SK-MEL-5 (cell line): ENCODE data around the gene LARGE1. TPM values are rescaled to one million over a fixed set of nuclear protein-coding genes. Genes with fewer than 3 reads are reported as not detected.
"Not testable (repeated sequence)": the region's sequence is repeated elsewhere in the genome, so short reads cannot be mapped to it uniquely, and the experiment has no call there.

Source experiments
- DNase-seq: peaks from one replicate; pipeline ENCODE4 v3.0.0-alpha.2; 2016; ENCODE audit warnings: low read depth, low spot score
- in situ Hi-C: cut with HindIII; loops from 2 replicates; pipeline ENCODE4 v1.10.0; 2016; ENCODE audit warnings: low sequenced_read_pairs, high pct_unique_total_duplicates, low pct_unique_long_range_greater_than_20kb
- total RNA-seq: library from RNA; depleted of rRNA; stranded (reverse); fragments of >200 nt; shearing (Covaris generic); gene quantifications from 2 replicates; pipeline ENCODE4 v1.2.3, GENCODE V29; 2014

LARGE1 gene
- total RNA-seq, 1 experiment from 2014 or later: 22.0 TPM

DNA sequence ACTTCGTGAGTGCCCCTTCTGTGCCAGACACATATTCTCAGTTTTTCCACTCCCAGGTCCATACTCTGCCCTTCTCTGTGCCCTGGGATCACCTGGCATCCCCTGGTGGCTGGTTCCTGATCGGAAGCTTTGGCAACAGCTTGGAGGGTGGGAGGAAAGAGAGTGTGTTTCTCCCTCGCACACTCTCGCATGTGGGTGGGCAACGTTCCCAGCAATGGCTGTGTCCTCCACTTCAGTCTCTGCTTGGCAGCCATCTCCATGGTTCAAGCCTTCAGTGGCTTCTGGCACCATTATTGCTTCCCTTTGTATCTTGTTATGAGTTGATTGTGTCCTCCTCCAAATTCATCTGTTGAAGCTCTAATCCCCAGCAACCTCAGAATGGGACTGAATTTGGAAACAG, 519.4 kb downstream of the LARGE1 start:
- in situ Hi-C loops: no loop called here
- no peak for DNase-seq

DNA sequence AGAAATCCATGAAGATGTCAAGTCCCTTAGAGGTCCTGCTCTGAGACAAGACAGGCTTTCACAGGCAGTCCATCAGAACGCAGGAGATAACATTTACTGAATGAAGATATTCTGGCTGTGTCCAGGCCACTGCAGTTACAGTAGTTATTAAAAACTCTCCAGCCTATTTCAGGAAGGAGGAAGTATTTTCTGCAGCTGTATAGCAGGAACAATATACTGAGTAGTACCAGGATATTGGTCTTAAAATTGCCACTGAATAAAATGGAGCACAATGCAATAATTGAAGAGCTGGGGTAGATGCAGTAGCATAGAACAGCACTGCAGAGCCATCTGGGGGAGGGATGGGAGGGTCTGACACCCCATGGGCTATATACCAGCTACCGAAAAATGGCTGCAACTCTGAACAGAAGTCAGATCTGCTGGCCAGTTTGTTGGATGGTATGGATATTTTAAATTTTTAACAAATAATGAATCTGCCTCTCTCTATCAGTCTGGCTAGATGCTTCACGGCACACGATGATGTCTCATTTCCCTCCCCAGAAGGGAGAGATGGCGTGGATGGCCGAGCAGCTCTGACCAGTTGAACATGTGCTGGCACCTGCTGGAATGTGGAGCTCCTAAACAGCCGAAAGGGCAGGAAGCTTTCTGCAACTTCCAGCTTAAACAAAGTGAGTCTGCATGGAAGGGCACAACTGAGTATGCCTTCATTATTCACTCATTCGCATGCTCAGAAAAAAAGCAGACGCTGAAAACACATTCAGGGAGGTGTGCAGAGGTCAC, 520.0 kb downstream of the LARGE1 start:
- in situ Hi-C loops: no loop called here
- no peak for DNase-seq

- in situ Hi-C loops: no loop called here
- no peak for DNase-seq
These were observed 522.8 kb downstream of the LARGE1 start for GRCh38 chr22:33397381-33397907.

GRCh38 chr22:33393432-33393831, 526.8 kb downstream of the LARGE1 start:
- in situ Hi-C loops: no loop called here
- no peak for DNase-seq

- in situ Hi-C loops: no loop called here
- no peak for DNase-seq
These were observed 529.0 kb downstream of the LARGE1 start for GRCh38 chr22:33391298-33391697.

DNA sequence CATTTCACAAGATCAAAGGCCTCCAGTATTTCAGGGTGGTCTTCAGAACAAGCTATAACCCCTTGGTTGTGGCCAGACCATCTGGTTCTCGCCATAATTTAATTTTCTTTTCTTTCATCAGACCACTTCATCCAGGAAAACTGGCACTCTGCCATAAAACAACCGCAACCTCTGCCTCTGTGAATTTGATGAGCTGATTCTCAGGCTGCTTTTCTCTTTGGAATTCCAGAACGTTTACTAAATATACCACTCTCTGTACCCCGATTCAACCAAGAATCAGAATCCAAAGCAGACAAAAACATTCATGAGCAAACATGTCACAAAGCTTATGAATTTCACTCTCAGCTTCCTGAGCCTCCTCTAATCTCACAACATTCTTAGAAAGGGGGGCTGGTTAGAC, 530.3 kb downstream of the LARGE1 start:
- in situ Hi-C loops: no loop called here
- DNase-seq: no peak

DNA sequence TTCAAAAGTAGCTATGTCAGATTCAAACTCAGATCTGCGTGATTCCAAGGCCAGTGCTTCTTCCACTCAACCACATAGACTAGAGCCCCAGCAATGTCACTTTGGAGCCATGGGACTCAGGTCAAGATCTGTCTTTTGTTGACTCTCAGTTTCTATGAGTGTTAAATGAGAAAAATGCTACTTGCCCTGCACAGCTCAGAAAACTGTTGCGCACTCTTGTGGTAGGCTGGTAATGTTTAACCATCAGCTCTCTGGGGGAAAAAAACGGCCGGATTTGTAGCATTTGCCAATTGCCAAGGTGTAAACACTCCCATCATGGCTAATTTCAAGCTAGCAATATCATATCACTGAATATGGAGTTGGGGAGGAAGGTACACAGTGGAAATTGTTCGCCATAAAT, 534.0 kb downstream of the LARGE1 start:
- in situ Hi-C loops: no loop called here
- no peak for DNase-seq

GRCh38 chr22:33385611-33386010, 534.7 kb downstream of the LARGE1 start:
- no peak for DNase-seq

GRCh38 chr22:33382436-33382835, 537.8 kb downstream of the LARGE1 start:
- DNase-seq: no peak
- in situ Hi-C loops: no loop called here

More at GRCh38 chr22:33385611-33386010, 534.7 kb downstream of the LARGE1 start:
- in situ Hi-C loops: no loop called here

DNA sequence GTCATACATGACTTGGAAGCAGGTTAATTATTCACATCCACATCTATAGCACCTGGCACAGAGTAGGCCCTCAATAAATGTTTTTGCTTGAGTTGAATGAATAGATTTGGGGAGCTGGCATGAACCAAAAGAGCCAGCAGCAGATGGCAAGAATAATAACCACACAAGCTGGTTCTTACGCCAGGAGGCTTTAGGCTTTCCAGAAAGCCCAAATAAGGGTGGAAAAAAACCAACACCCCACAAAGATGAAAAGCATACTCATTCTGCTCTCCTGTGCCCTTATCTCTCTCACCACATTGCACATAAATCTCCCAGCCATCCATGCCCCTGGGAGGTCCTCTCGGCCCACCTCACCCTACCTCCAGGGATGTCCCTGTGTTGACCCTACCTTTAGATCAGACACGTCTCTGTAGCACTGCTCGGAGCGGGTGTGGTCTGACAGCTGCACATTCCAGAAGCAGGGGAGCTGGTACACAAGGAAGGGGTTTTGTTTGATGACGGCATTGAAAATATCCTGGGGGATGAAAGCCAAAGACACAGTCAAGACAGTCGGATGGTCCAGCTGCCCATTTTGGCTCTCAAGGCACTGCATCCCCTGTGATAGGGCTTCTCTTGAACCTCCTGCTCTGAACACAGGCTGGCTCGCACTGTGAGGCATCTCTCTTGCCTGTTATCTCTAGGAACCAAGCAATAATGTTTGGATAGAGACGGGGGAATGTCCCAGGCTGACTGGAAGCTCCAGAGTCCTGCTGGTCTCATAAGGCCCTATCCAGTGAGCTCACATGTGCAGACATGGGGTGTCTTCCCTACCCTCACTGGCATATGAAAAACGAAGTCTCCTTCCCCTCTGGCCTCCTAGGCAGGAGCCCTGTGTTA, 538.5 kb downstream of the LARGE1 start:
- in situ Hi-C loops: no loop called here
- no peak for DNase-seq

DNA sequence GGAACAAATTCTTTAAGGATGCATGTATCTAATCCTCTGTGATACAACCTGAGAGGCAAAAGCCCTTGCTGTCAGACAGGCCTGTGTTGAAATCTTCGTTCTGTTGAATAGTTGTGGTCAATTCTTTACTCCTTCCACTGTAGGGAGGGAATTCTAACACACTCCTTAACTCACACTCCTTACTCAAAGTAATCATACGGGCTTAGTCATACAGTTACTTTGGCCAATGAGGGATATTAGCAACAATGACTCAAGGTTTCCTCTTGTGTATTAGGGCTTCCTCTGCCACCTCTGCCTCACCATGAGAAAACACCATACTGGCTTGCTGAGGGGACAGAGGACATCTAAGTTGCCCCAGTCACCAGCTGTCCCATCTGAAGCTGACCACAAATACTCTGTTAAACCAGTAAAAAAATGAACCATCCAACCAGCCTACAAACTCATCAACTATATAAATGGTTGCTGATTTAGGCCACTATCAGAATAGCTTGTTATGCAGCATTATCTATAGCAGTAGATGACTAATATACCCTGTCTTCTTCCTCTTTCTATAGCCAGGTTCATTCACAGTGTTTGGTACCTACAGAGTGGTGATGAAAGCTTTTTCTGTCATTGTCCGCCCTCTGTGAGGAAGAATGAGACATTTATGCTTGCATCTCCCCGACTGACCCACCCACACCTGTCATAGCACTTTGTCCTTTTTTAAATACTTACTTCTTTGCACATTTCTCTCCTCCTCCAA, 539.3 kb downstream of the LARGE1 start:
- in situ Hi-C loops: no loop called here
- DNase-seq: no peak

DNA sequence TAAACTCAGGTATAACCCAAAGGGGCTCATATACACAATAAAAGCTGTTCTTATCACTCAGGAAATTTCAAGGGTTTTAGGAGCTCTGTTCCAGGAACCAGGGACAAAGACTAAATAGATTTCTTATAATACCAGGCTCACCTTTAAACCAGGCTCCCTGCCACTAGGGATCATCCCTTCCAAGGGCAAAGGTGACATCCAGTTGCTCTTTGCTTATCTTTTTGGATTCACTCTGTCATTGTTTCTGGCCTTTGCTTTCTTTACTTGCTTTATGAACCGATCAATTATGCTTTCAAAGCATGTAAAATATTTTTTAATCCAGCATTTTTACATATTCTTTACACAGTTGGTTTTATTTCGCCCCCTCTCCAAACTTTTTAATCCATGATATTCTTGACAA, 540.4 kb downstream of the LARGE1 start:
- in situ Hi-C loops: no loop called here
- no peak for DNase-seq

- in situ Hi-C loops: no loop called here
- no peak for DNase-seq
These were observed 547.4 kb downstream of the LARGE1 start for GRCh38 chr22:33372875-33373274.

DNA sequence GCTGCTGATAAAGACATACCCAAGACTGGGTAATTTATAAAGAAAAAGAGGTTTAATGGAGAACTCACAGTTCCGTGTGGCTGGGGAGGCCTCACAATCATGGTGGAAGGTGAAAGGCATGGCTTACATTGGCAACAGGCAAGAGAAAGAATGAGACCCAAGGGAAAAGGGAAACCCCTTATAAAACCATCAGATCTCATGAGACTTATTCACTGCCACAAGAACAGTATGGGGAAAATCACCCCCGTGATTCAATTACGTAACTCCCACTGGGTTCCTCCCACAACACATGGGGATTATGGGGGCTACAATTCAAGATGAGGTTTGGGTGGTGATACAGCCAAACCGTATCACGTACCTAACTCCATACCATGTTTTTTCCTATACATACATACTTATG, 557.0 kb downstream of the LARGE1 start:
- in situ Hi-C loops, DNase-seq: not testable (repeated sequence)

- in situ Hi-C loops: no loop called here
- DNase-seq: no peak
These were observed 557.6 kb downstream of the LARGE1 start for GRCh38 chr22:33362702-33363101.

DNA sequence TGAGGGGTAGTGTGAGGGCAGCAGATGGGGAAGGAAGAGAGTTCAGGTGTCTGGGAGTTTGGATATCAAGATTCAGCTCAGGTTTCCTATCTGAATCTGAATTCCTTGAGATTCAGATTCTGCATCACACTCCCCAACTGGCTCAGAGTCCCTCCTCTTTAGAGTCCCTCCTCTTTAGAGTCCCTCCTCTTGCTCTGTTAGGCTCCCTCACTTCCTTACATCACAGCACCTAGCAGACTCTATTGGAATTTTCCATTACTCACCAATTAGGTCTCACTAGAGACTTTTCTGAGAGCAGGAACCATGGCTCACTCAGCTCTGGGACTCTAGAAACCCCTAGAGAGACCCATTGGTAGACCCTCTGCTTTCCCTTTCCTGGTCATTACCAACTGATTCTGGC, 558.7 kb downstream of the LARGE1 start:
- no peak for DNase-seq
- in situ Hi-C loops: no loop called here

DNA sequence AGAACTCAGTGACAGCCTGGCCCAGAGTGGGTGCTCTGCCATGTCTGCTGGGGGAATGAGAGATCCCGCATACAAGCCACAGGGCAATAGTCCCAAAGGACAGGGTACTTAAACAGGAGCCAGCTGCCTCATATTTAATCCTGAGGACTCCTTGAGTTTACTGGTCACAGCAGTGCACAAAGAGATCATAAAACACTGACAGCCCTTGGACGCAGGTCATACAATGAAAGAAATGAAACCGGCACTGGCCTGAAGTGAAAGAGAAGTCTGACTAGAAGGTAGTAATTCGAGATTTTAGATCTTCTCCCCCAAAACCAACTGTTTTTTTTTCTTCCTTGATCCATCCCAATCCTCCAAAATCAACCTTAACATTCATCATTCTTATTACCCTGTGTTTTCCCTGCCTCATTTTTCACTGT, 562.3 kb downstream of the LARGE1 start:
- in situ Hi-C loops: no loop called here
- DNase-seq: no peak

GRCh38 chr22:33354928-33355327, 565.3 kb downstream of the LARGE1 start:
- in situ Hi-C loops: no loop called here
- no peak for DNase-seq
